SK-N-SH treated with all-trans-retinoic acid at 6 μM for 48 hours (cell line): ENCODE measurements around the gene ITGBL1.
A peak's percentile ranks its signal among the peaks of the same experiment; 100 is the strongest.

ENCODE experiments used
- ATAC-seq: fragments of 200-7000 bp; cut with Tn5 transposase; 3 replicates; pipeline ENCODE4 v1.9.1; 2020; ENCODE audit warnings: mild to moderate bottlenecking, moderate library complexity
- ARNTL ChIP-seq: fragments of 450-650 bp; formaldehyde crosslinking; IDR thresholded peaks from 2 replicates; pipeline ENCODE4 v1.5.0; 2020; ENCODE audit warnings: low read depth, mild to moderate bottlenecking, moderate library complexity, borderline replicate concordance
- CREB5 ChIP-seq: fragments of 250-450 bp; sonication (Bioruptor Pico); IDR thresholded peaks from 2 replicates; pipeline ENCODE4 v1.5.1; 2020; ENCODE audit warnings: low read depth, mild to moderate bottlenecking, moderate library complexity
- CSDC2 ChIP-seq: fragments of 250-450 bp; sonication (Bioruptor Pico); IDR thresholded peaks from 2 replicates; pipeline ENCODE4 v1.5.0; 2020; ENCODE audit warnings: mild to moderate bottlenecking, moderate library complexity
- ESRRG ChIP-seq: fragments of 250-450 bp; sonication (Bioruptor Pico); IDR thresholded peaks from 2 replicates; pipeline ENCODE4 v1.6.1; 2021; ENCODE audit warnings: mild to moderate bottlenecking
- GLIS3 ChIP-seq: fragments of 250-450 bp; sonication (Bioruptor Pico); IDR thresholded peaks from 2 replicates; pipeline ENCODE4 v1.5.0; 2020; ENCODE audit warnings: mild to moderate bottlenecking, moderate library complexity
- ISL1 ChIP-seq: fragments of 250-450 bp; sonication (Bioruptor Pico); IDR thresholded peaks from 2 replicates; pipeline ENCODE4 v2.1.2; 2022; ENCODE audit warnings: mild to moderate bottlenecking, moderate library complexity
- OSR1 ChIP-seq: fragments of 250-450 bp; sonication (Bioruptor Pico); IDR thresholded peaks from 2 replicates; pipeline ENCODE4 v1.8.0; 2022; ENCODE audit warnings: moderate library complexity, mild to moderate bottlenecking, inconsistent platforms
- PPARA ChIP-seq: fragments of 250-450 bp; sonication (Bioruptor Pico); IDR thresholded peaks from 2 replicates; pipeline ENCODE4 v1.5.0; 2020; ENCODE audit warnings: mild to moderate bottlenecking, borderline replicate concordance
- RARB ChIP-seq: fragments of 250-450 bp; sonication (Bioruptor Pico); IDR thresholded peaks from 2 replicates; pipeline ENCODE4 v1.8.0; 2021; ENCODE audit warnings: mild to moderate bottlenecking, moderate library complexity
- SNAI2 ChIP-seq: fragments of 250-450 bp; sonication (Bioruptor Pico); IDR thresholded peaks from 2 replicates; pipeline ENCODE4 v1.5.0; 2020; ENCODE audit warnings: mild to moderate bottlenecking, moderate library complexity
- TCF4 ChIP-seq: fragments of 250-450 bp; sonication (Bioruptor Pico); IDR thresholded peaks from 2 replicates; pipeline ENCODE4 v1.8.0; 2021; ENCODE audit warnings: mild to moderate bottlenecking, moderate library complexity, borderline replicate concordance
- TOX ChIP-seq: fragments of 250-450 bp; sonication (Bioruptor Pico); IDR thresholded peaks from 2 replicates; pipeline ENCODE4 v1.8.0; 2021; ENCODE audit warnings: mild to moderate bottlenecking, moderate library complexity, borderline replicate concordance
- TSHZ2 ChIP-seq: fragments of 250-450 bp; sonication (Bioruptor Pico); IDR thresholded peaks from 2 replicates; pipeline ENCODE4 v1.5.0; 2020; ENCODE audit warnings: mild to moderate bottlenecking, moderate library complexity
- ZC3H10 ChIP-seq: fragments of 250-450 bp; sonication (Bioruptor Pico); IDR thresholded peaks from 2 replicates; pipeline ENCODE4 v1.5.1; 2021; ENCODE audit warnings: mild to moderate bottlenecking, moderate library complexity
- ZFP3 ChIP-seq: fragments of 250-450 bp; sonication (Bioruptor Pico); IDR thresholded peaks from 2 replicates; pipeline ENCODE4 v1.5.0; 2020; ENCODE audit warnings: mild to moderate bottlenecking, moderate library complexity
- ZFP30 ChIP-seq: fragments of 450-650 bp; formaldehyde crosslinking; IDR thresholded peaks from 2 replicates; pipeline ENCODE4 v1.5.0; 2022; ENCODE audit warnings: mild to moderate bottlenecking, moderate library complexity
- ZNF565 ChIP-seq: fragments of 450-650 bp; formaldehyde crosslinking; conservative IDR thresholded peaks from 2 replicates; pipeline ENCODE4 v1.5.0; 2020; ENCODE audit warnings: low read depth, mild to moderate bottlenecking, moderate library complexity
- ZNF70 ChIP-seq: fragments of 450-650 bp; formaldehyde crosslinking; IDR thresholded peaks from 2 replicates; pipeline ENCODE4 v1.5.0; 2020; ENCODE audit warnings: mild to moderate bottlenecking, moderate library complexity
- ZNF8 ChIP-seq: fragments of 450-650 bp; formaldehyde crosslinking; IDR thresholded peaks from 2 replicates; pipeline ENCODE4 v1.5.0; 2020; ENCODE audit warnings: mild to moderate bottlenecking, moderate library complexity
- TF ChIP-seq, protein P1 (sequence below): fragments of 250-450 bp; sonication (Bioruptor Pico); IDR thresholded peaks from 2 replicates; pipeline ENCODE4 v1.8.0; 2020; ENCODE audit warnings: mild to moderate bottlenecking, moderate library complexity, borderline replicate concordance
- TF ChIP-seq, protein P2 (sequence below): fragments of 250-450 bp; sonication (Bioruptor Pico); IDR thresholded peaks from 2 replicates; pipeline ENCODE4 v1.8.0; 2021; ENCODE audit warnings: low read depth, mild to moderate bottlenecking, moderate library complexity, borderline replicate concordance

The ITGBL1 gene

DNA sequence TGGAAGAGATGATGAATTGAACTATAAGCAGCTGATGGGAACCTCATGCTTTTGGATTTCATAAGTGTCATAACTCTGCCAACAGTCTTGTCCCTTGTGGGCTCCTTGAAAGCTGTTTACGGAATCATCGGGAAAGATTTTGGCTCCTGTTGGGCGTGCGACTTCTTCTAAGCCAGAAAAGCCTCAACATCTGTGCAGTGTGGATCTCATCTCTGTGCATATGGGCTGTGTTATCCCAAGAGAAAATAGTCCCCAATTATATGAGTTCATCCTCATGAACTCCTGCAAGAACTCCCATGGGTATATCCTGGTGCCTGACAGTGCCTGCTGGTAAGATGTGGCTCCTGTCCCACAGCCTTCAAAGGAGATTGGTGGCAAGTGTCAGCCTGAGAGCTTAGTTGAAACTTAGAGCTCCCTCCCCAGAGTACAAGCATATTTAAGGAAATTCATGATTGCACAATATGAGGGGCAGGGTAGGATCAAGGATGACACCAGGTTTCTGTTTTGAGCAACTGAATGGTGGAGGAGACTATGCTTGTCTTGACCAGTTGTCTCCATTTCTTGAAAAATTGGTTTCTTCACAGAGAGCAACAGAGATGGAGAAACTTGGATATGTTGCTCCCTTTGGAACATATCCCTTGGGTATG lies 243.5 kb downstream of the ITGBL1 start:
- ATAC-seq: no peak
- TF ChIP-seq PPARA: no peak
- TF ChIP-seq OSR1 (CRISPR knock-in tag): no peak
- no peak for TF ChIP-seq ZNF565 (CRISPR knock-in tag)
- TF ChIP-seq, protein P1, sequence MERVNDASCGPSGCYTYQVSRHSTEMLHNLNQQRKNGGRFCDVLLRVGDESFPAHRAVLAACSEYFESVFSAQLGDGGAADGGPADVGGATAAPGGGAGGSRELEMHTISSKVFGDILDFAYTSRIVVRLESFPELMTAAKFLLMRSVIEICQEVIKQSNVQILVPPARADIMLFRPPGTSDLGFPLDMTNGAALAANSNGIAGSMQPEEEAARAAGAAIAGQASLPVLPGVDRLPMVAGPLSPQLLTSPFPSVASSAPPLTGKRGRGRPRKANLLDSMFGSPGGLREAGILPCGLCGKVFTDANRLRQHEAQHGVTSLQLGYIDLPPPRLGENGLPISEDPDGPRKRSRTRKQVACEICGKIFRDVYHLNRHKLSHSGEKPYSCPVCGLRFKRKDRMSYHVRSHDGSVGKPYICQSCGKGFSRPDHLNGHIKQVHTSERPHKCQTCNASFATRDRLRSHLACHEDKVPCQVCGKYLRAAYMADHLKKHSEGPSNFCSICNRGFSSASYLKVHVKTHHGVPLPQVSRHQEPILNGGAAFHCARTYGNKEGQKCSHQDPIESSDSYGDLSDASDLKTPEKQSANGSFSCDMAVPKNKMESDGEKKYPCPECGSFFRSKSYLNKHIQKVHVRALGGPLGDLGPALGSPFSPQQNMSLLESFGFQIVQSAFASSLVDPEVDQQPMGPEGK (CRISPR knock-in tag): no peak
- TF ChIP-seq TSHZ2 (CRISPR knock-in tag): no peak
- no peak for TF ChIP-seq ZC3H10 (CRISPR knock-in tag)
- TF ChIP-seq CREB5 (CRISPR knock-in tag): no peak
- no peak for TF ChIP-seq RARB
- no peak for TF ChIP-seq ZNF70
- TF ChIP-seq, protein P2, sequence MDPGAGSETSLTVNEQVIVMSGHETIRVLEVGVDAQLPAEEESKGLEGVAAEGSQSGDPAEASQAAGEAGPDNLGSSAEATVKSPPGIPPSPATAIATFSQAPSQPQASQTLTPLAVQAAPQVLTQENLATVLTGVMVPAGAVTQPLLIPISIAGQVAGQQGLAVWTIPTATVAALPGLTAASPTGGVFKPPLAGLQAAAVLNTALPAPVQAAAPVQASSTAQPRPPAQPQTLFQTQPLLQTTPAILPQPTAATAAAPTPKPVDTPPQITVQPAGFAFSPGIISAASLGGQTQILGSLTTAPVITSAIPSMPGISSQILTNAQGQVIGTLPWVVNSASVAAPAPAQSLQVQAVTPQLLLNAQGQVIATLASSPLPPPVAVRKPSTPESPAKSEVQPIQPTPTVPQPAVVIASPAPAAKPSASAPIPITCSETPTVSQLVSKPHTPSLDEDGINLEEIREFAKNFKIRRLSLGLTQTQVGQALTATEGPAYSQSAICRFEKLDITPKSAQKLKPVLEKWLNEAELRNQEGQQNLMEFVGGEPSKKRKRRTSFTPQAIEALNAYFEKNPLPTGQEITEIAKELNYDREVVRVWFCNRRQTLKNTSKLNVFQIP (CRISPR knock-in tag): no peak
- TF ChIP-seq ESRRG: no peak
- TF ChIP-seq, all 23 proteins: peak for 0

- peak; percentile 34 for ATAC-seq
- TF ChIP-seq ZFP3 (CRISPR knock-in tag): no peak
- no peak for TF ChIP-seq GLIS3 (CRISPR knock-in tag)
- TF ChIP-seq CREB5 (CRISPR knock-in tag): no peak
- no peak for TF ChIP-seq PPARA
- no peak for TF ChIP-seq OSR1 (CRISPR knock-in tag)
- TF ChIP-seq TCF4 (CRISPR knock-in tag): no peak
- TF ChIP-seq ZNF8 (CRISPR knock-in tag): no peak
- no peak for TF ChIP-seq ZNF565 (CRISPR knock-in tag)
- TF ChIP-seq ISL1 (CRISPR knock-in tag): no peak
- TF ChIP-seq TOX (CRISPR knock-in tag): no peak
- TF ChIP-seq RARB: no peak
- no peak for TF ChIP-seq ARNTL (CRISPR knock-in tag)
- no peak for TF ChIP-seq ZC3H10 (CRISPR knock-in tag)
- TF ChIP-seq, protein P1 (CRISPR knock-in tag): no peak
- TF ChIP-seq ZFP30 (CRISPR knock-in tag): no peak
- TF ChIP-seq ZNF70: no peak
- no peak for TF ChIP-seq CSDC2 (CRISPR knock-in tag)
- TF ChIP-seq SNAI2 (CRISPR knock-in tag): no peak
Measured at GRCh38 chr13:101697745-101698144, 245.3 kb downstream of the ITGBL1 start.
